Esophagus muscularis mucosa (tissue), 4 donors: Measurements from ENCODE around the gene TUBGCP6. TPM values are rescaled to one million over a fixed set of nuclear protein-coding genes. Genes with fewer than 3 reads are reported as not detected.

ENCODE experiments used
- DNase-seq: peaks from one replicate; pipeline ENCODE4 v3.0.0-alpha.2; 2017; ENCODE audit errors: extremely low spot score
- H3K27ac ChIP-seq, 4 donors: fragments of 200-600 bp; sonication (generic); replicated peaks in 1 of 4; 1 replicate in 3 of 4; 2 replicates in 1 of 4; pipeline ENCODE4 v1.5.1; 2016 to 2019; ENCODE audit warnings: mild to moderate bottlenecking in 1 of 4
- H3K27me3 ChIP-seq, 4 donors: fragments of 200-600 bp; sonication (generic); one replicate each; pipeline versions ENCODE4 v1.5.1 to v1.6.0; 2016 to 2019
- H3K36me3 ChIP-seq, 4 donors: fragments of 200-600 bp; sonication (generic); one replicate each; pipeline ENCODE4 v1.5.1; 2016 to 2019
- H3K4me1 ChIP-seq, 4 donors: fragments of 200-600 bp; sonication (generic); one replicate each; pipeline ENCODE4 v1.5.1; 2016 to 2019
- H3K4me3 ChIP-seq, 4 donors: fragments of 200-600 bp; sonication (generic); 1 replicate in 2 of 4; 2 replicates in 2 of 4; pipeline ENCODE4 v1.5.1; 2016 to 2019; ENCODE audit warnings: mild to moderate bottlenecking in 4 of 4, moderate library complexity in 1 of 4
- H3K9me3 ChIP-seq, 4 donors: fragments of 200-600 bp; sonication (generic); 1 replicate in 3 of 4; 2 replicates in 1 of 4; pipeline ENCODE4 v1.5.1; 2016 to 2019
- CTCF ChIP-seq, 3 experiments: fragments of 200-600 bp in 2 of 3; fragments of 450-650 bp in 1 of 3; sonication (generic) in 2 of 3; IDR thresholded peaks; one replicate each; pipeline ENCODE4 v1.5.1; 2017 to 2019; ENCODE audit warnings: antibody characterized with exemption in 3 of 3, mild to moderate bottlenecking in 2 of 3, moderate library complexity in 1 of 3
- EP300 ChIP-seq: sonication (generic); formaldehyde crosslinking; IDR thresholded peaks from one replicate; pipeline ENCODE4 v1.6.1; 2017; ENCODE audit warnings: antibody characterized with exemption
- POLR2A ChIP-seq: fragments of 450-650 bp; IDR thresholded peaks from one replicate; pipeline ENCODE4 v1.6.1; 2017; ENCODE audit warnings: antibody characterized with exemption, moderate library complexity, mild to moderate bottlenecking, low read depth
- POLR2AphosphoS5 ChIP-seq, 2 donors: sonication (generic); formaldehyde crosslinking; IDR thresholded peaks; one replicate each; pipeline ENCODE4 v1.6.1; 2017; ENCODE audit warnings: antibody characterized with exemption in 2 of 2
- WGBS: methylation state at CpG from one replicate; pipeline ENCODE4 v1.1.5; 2018; 5-methylcytosine and 5-hydroxymethylcytosine counted together
- intact Hi-C: fragments of 100-400 bp; cut with DNase I; formaldehyde crosslinking; loops from one replicate; pipeline ENCODE4 v1.15.1; 2023
- total RNA-seq, 4 donors: library from RNA; depleted of rRNA; stranded (reverse); fragments of >200 nt; gene quantifications; one replicate each; pipeline versions ENCODE4 v1.1.0 to v1.2.1, GENCODE V29; 2016

Gene TUBGCP6
- total RNA-seq, 4 donors from 2014 or later, result 20.2 to 38.0 (median 30.0) TPM

- H3K4me1 ChIP-seq, result peaks cover 24 to 41% (median 32%) of the 10 kb centered on the region in 4 donors
- H3K27ac ChIP-seq, result no peak overlapping the region
- no peak for DNase-seq
- no peak overlapping the region for H3K4me3 ChIP-seq
- H3K27me3 ChIP-seq, result no peaks in the 10 kb centered on the region
- intact Hi-C loops, result no loop called here
- 80% methylated on average over 1 of the region's 8 CpGs for WGBS
- TF ChIP-seq EP300, result no peak
- no peak for TF ChIP-seq POLR2AphosphoS5 (IDR thresholded peaks at IDR 0.05)
- TF ChIP-seq POLR2A, result no peak
- no peak for TF ChIP-seq CTCF (IDR thresholded peaks at IDR 0.05)
- no peaks in the 10 kb centered on the region for H3K9me3 ChIP-seq
- H3K36me3 ChIP-seq, result peaks cover 5 to 58% (median 55%) of the 10 kb centered on the region in 4 donors
Measured at GRCh38 chr22:50193621-50194020, 51.2 kb downstream of the TUBGCP6 start.

GRCh38 chr22:50192436-50193204 lies 52.2 kb downstream of the TUBGCP6 start:
- no peaks in the 10 kb centered on the region for H3K27me3 ChIP-seq
- no peak for DNase-seq
- peak overlapping the region in 1 of 4 donors; percentile 3 for H3K27ac ChIP-seq
- no peak overlapping the region for H3K4me3 ChIP-seq
- peaks cover 5 to 48% (median 45%) of the 10 kb centered on the region in 4 donors for H3K36me3 ChIP-seq
- intact Hi-C loops, result no loop called here
- 86% methylated on average over 14 of the region's 25 CpGs for WGBS
- no peaks in the 10 kb centered on the region for H3K9me3 ChIP-seq
- H3K4me1 ChIP-seq, result peaks cover 27 to 49% (median 37%) of the 10 kb centered on the region in 4 donors
- TF ChIP-seq POLR2AphosphoS5 (IDR thresholded peaks at IDR 0.05), result no peak

- TF ChIP-seq POLR2AphosphoS5 (IDR thresholded peaks at IDR 0.05) (no peak), POLR2A (no peak), EP300 (no peak), CTCF (IDR thresholded peaks at IDR 0.05) (no peak)
- Histone ChIP-seq H3K27ac (peak overlapping the region; percentile 68 to 79 (median 76)), H3K4me1 (peaks cover 34 to 64% (median 50%) of the 10 kb centered on the region in 4 donors), H3K4me3 (peak overlapping the region; percentile 42 to 61 (median 52)), H3K9me3 (no peaks in the 10 kb centered on the region), H3K27me3 (no peaks in the 10 kb centered on the region), H3K36me3 (peaks cover 5 to 35% (median 31%) of the 10 kb centered on the region in 4 donors)
- 67% methylated on average over 17 of the region's 18 CpGs for WGBS
- no peak for DNase-seq
- intact Hi-C loops, result no loop called here
Measured at GRCh38 chr22:50190941-50191741, 53.7 kb downstream of the TUBGCP6 start.

GRCh38 chr22:50190182-50190940 lies 54.5 kb downstream of the TUBGCP6 start:
- Histone ChIP-seq H3K4me1 (peaks cover 34 to 66% (median 52%) of the 10 kb centered on the region in 4 donors), H3K27me3 (no peaks in the 10 kb centered on the region), H3K9me3 (no peaks in the 10 kb centered on the region), H3K27ac (peak overlapping the region; percentile 68 to 79 (median 76)), H3K36me3 (peaks cover 5 to 28% (median 25%) of the 10 kb centered on the region in 4 donors), H3K4me3 (peak overlapping the region; percentile 42 to 61 (median 52))
- WGBS, result 24% methylated on average over 19 of the region's 43 CpGs
- intact Hi-C loops, result no loop called here
- peak; percentile 93 for DNase-seq
- TF ChIP-seq POLR2A, result no peak
- no peak for TF ChIP-seq EP300
- peak; percentile 29 to 45 (median 42) for TF ChIP-seq CTCF (IDR thresholded peaks at IDR 0.05)
- TF ChIP-seq POLR2AphosphoS5 (IDR thresholded peaks at IDR 0.05), result peak; percentile 52 to 74
